GM12873 (cell line): ENCODE results near the gene MOGAT3.

ENCODE experiments used
- CTCF ChIP-seq: IDR thresholded peaks from 2 replicates; pipeline ENCODE4 v1.5.1; 2012; ENCODE audit warnings: low read depth, mild to moderate bottlenecking, moderate library complexity, low read length, control low read depth; ENCODE audit not compliant: insufficient read depth; ENCODE audit errors: missing control alignments

Gene MOGAT3

GRCh38 chr7:101200504-101200861 lies 353 bp downstream of the MOGAT3 start:
- TF ChIP-seq CTCF = no peak

- no peak for TF ChIP-seq CTCF
These were observed 2.4 kb downstream of the MOGAT3 start for GRCh38 chr7:101198476-101198875.

GRCh38 chr7:101197991-101198390 lies 2.8 kb downstream of the MOGAT3 start:
- no peak for TF ChIP-seq CTCF

GRCh38 chr7:101195884-101196283 lies 5.0 kb downstream of the MOGAT3 start:
- TF ChIP-seq CTCF = no peak

- no peak for TF ChIP-seq CTCF
These were observed 11.7 kb downstream of the MOGAT3 start for GRCh38 chr7:101189109-101189508.

GRCh38 chr7:101186844-101187428 lies 13.9 kb downstream of the MOGAT3 start:
- TF ChIP-seq CTCF = no peak

GRCh38 chr7:101186194-101186593 lies 14.6 kb downstream of the MOGAT3 start:
- no peak for TF ChIP-seq CTCF
